Measurements from ENCODE around the gene ZSWIM5.
"Not testable (repeated sequence)": the region's sequence is repeated elsewhere in the genome, so short reads cannot be mapped to it uniquely, and the experiment has no call there.

The ZSWIM5 gene

GRCh38 chr1:45065083-45065482, 141.3 kb downstream of the ZSWIM5 start:
- Histone ChIP-seq H3K36me3 (ENCODE audit: insufficient read depth, low read length) (no peaks in the 10 kb centered on the region), H3K9me3 (ENCODE audit: low read depth, low read length) (no peaks in the 10 kb centered on the region), H3K27ac (no peak overlapping the region), H3K4me3 (no peak overlapping the region), H3K9ac (ENCODE audit: insufficient read length) (no peak overlapping the region)
- TF ChIP-seq FOXP2 (optimal IDR thresholded peaks at IDR 0.05; ENCODE audit: control extremely low read depth, extremely low read length, insufficient read depth) (no peak), POLR2AphosphoS5 (IDR thresholded peaks at IDR 0.05; ENCODE audit: borderline replicate concordance, low read depth, low read length) (no peak), EZH2 (IDR thresholded peaks at IDR 0.05) (no peak)
- DNase-seq (ENCODE audit: low read depth, low spot score) = no peak

GRCh38 chr1:45062463-45062862, 143.9 kb downstream of the ZSWIM5 start:
- not testable (repeated sequence) for H3K4me3 ChIP-seq; H3K9me3 ChIP-seq (ENCODE audit: low read depth, low read length); H3K36me3 ChIP-seq (ENCODE audit: insufficient read depth, low read length); H3K27ac ChIP-seq; DNase-seq (ENCODE audit: low read depth, low spot score); H3K9ac ChIP-seq (ENCODE audit: insufficient read length)

- DNase-seq (ENCODE audit: low read depth, low spot score) = no peak
- Histone ChIP-seq H3K27ac (no peak overlapping the region), H3K9ac (ENCODE audit: insufficient read length) (no peak overlapping the region), H3K9me3 (ENCODE audit: low read depth, low read length) (no peaks in the 10 kb centered on the region), H3K36me3 (ENCODE audit: insufficient read depth, low read length) (no peaks in the 10 kb centered on the region), H3K4me3 (no peak overlapping the region)
- TF ChIP-seq FOXP2 (optimal IDR thresholded peaks at IDR 0.05; ENCODE audit: control extremely low read depth, extremely low read length, insufficient read depth) (no peak), EZH2 (IDR thresholded peaks at IDR 0.05) (no peak), POLR2AphosphoS5 (IDR thresholded peaks at IDR 0.05; ENCODE audit: borderline replicate concordance, low read depth, low read length) (no peak)
These were observed 146.6 kb downstream of the ZSWIM5 start for GRCh38 chr1:45059829-45060228.

- DNase-seq (ENCODE audit: low read depth, low spot score) = no peak
- Histone ChIP-seq H3K36me3 (ENCODE audit: insufficient read depth, low read length) (no peaks in the 10 kb centered on the region), H3K9ac (ENCODE audit: insufficient read length) (no peak overlapping the region), H3K4me3 (no peak overlapping the region), H3K9me3 (ENCODE audit: low read depth, low read length) (no peaks in the 10 kb centered on the region), H3K27ac (no peak overlapping the region)
- TF ChIP-seq POLR2AphosphoS5 (IDR thresholded peaks at IDR 0.05; ENCODE audit: borderline replicate concordance, low read depth, low read length) (no peak), EZH2 (IDR thresholded peaks at IDR 0.05) (no peak), FOXP2 (optimal IDR thresholded peaks at IDR 0.05; ENCODE audit: control extremely low read depth, extremely low read length, insufficient read depth) (no peak)
These were observed 148.9 kb downstream of the ZSWIM5 start for GRCh38 chr1:45057542-45057941.

GRCh38 chr1:45051005-45051772, 155.2 kb downstream of the ZSWIM5 start:
- H3K27ac ChIP-seq = no peak overlapping the region
- no peak for TF ChIP-seq FOXP2 (optimal IDR thresholded peaks at IDR 0.05; ENCODE audit: control extremely low read depth, extremely low read length, insufficient read depth)
- TF ChIP-seq EZH2 (IDR thresholded peaks at IDR 0.05) = no peak
- no peak for TF ChIP-seq POLR2AphosphoS5 (IDR thresholded peaks at IDR 0.05; ENCODE audit: borderline replicate concordance, low read depth, low read length)
- no peaks in the 10 kb centered on the region for H3K36me3 ChIP-seq (ENCODE audit: insufficient read depth, low read length)
- no peak overlapping the region for H3K4me3 ChIP-seq
- H3K9me3 ChIP-seq (ENCODE audit: low read depth, low read length) = no peaks in the 10 kb centered on the region
- DNase-seq (ENCODE audit: low read depth, low spot score) = no peak
- H3K9ac ChIP-seq (ENCODE audit: insufficient read length) = no peak overlapping the region

GRCh38 chr1:45047032-45047431, 159.4 kb downstream of the ZSWIM5 start:
- no peak overlapping the region for H3K9ac ChIP-seq (ENCODE audit: insufficient read length)
- no peak overlapping the region for H3K4me3 ChIP-seq
- H3K36me3 ChIP-seq (ENCODE audit: insufficient read depth, low read length) = no peaks in the 10 kb centered on the region
- TF ChIP-seq POLR2AphosphoS5 (IDR thresholded peaks at IDR 0.05; ENCODE audit: borderline replicate concordance, low read depth, low read length) = no peak
- TF ChIP-seq FOXP2 (optimal IDR thresholded peaks at IDR 0.05; ENCODE audit: control extremely low read depth, extremely low read length, insufficient read depth) = no peak
- TF ChIP-seq EZH2 (IDR thresholded peaks at IDR 0.05) = no peak
- H3K9me3 ChIP-seq (ENCODE audit: low read depth, low read length) = no peaks in the 10 kb centered on the region
- no peak overlapping the region for H3K27ac ChIP-seq
- DNase-seq (ENCODE audit: low read depth, low spot score) = no peak

- no peak overlapping the region for H3K27ac ChIP-seq
- DNase-seq (ENCODE audit: low read depth, low spot score) = no peak
- H3K4me3 ChIP-seq = no peak overlapping the region
- H3K9ac ChIP-seq (ENCODE audit: insufficient read length) = no peak overlapping the region
- H3K36me3 ChIP-seq (ENCODE audit: insufficient read depth, low read length) = no peaks in the 10 kb centered on the region
- H3K9me3 ChIP-seq (ENCODE audit: low read depth, low read length) = no peaks in the 10 kb centered on the region
- no peak for TF ChIP-seq POLR2AphosphoS5 (IDR thresholded peaks at IDR 0.05; ENCODE audit: borderline replicate concordance, low read depth, low read length)
- TF ChIP-seq EZH2 (IDR thresholded peaks at IDR 0.05) = no peak
- no peak for TF ChIP-seq FOXP2 (optimal IDR thresholded peaks at IDR 0.05; ENCODE audit: control extremely low read depth, extremely low read length, insufficient read depth)
These were observed 161.5 kb downstream of the ZSWIM5 start for GRCh38 chr1:45044916-45045315.

GRCh38 chr1:45043094-45043493, 163.3 kb downstream of the ZSWIM5 start:
- Histone ChIP-seq H3K27ac (no peak overlapping the region), H3K9ac (ENCODE audit: insufficient read length) (no peak overlapping the region), H3K4me3 (no peak overlapping the region), H3K9me3 (ENCODE audit: low read depth, low read length) (no peaks in the 10 kb centered on the region), H3K36me3 (ENCODE audit: insufficient read depth, low read length) (no peaks in the 10 kb centered on the region)
- no peak for TF ChIP-seq EZH2 (IDR thresholded peaks at IDR 0.05)
- TF ChIP-seq POLR2AphosphoS5 (IDR thresholded peaks at IDR 0.05; ENCODE audit: borderline replicate concordance, low read depth, low read length) = no peak
- TF ChIP-seq FOXP2 (optimal IDR thresholded peaks at IDR 0.05; ENCODE audit: control extremely low read depth, extremely low read length, insufficient read depth) = no peak
- no peak for DNase-seq (ENCODE audit: low read depth, low spot score)

GRCh38 chr1:45040297-45040696, 166.1 kb downstream of the ZSWIM5 start:
- TF ChIP-seq FOXP2 (optimal IDR thresholded peaks at IDR 0.05; ENCODE audit: control extremely low read depth, extremely low read length, insufficient read depth) (no peak), EZH2 (IDR thresholded peaks at IDR 0.05) (no peak), POLR2AphosphoS5 (IDR thresholded peaks at IDR 0.05; ENCODE audit: borderline replicate concordance, low read depth, low read length) (no peak)
- Histone ChIP-seq H3K9me3 (ENCODE audit: low read depth, low read length) (no peaks in the 10 kb centered on the region), H3K27ac (no peak overlapping the region), H3K4me3 (no peak overlapping the region), H3K9ac (ENCODE audit: insufficient read length) (no peak overlapping the region), H3K36me3 (ENCODE audit: insufficient read depth, low read length) (no peaks in the 10 kb centered on the region)
- DNase-seq (ENCODE audit: low read depth, low spot score) = no peak
